GDM1 (cell line): Measurements from ENCODE around the gene CFAP251.
"Not testable (repeated sequence)": the region's sequence is repeated elsewhere in the genome, so short reads cannot be mapped to it uniquely, and the experiment has no call there.

ENCODE experiments used
- DNase-seq: peaks from one replicate; lab custom pipeline; 2025; lab: John Stamatoyannopoulos, UW

CFAP251 gene

DNA sequence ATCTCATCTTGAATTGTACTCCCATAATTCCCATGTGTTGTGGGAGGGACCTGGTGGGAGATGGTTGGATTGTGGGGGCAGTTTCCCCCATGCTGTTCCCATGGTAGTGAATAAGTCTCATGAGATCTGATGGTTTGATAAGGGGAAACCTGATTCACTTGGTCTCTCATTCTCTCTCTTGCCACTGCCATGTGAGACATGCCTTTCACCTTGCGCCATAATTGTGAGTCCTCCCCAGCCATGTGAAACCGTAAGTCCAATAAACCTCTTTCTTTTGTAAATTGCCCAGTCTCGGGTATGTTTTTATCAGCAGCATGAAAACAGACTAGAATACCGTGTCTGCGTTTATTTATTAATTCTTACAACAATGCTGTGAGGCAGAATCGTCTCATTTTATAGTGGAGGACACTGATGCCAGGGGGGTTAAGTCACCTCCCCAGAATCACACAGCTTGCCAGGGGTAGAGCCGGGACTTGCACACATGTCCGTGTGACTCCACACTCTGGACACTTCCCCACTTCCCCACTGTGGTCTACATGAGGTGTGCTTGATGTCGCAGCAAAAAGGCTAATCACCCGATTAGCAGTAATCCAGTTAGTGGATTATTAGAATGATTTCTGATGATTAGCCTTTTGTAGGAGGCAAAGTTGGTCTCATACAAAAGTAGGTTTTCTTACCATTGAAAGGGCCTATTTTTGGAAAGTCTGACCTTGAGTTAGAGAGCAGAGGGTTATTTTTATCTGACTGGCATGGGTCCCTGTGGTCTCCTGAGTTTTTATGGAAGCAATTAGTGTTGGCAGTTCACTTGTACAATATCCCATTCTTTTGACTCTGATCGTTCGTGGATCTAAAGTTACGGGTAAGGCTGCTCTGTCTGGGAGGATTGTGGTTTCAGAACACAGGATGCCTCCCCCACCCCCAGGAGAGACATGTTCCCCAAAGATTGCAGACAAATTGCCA is 55.9 kb downstream of the CFAP251 start:
- DNase-seq, result no peak

DNA sequence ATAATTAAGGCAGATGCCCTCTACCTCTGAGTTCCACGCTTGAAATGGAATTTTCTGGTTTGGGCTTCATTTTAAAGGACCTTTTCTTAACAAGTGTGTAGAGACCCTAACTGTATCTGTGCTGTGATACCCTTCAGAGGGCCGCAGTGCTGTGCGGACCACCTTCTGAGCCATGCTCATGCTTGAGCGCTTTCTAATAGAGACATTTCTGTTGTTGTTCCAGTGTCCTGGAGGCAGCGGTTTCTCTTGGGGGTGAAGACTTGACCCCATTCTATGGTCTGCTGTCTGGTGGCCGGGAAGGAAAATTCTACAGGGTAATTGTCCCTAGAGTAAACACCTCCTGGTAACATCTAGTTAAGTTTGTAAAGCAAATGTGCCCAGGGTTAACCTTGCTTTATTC is 56.6 kb downstream of the CFAP251 start:
- DNase-seq, result no peak

DNA sequence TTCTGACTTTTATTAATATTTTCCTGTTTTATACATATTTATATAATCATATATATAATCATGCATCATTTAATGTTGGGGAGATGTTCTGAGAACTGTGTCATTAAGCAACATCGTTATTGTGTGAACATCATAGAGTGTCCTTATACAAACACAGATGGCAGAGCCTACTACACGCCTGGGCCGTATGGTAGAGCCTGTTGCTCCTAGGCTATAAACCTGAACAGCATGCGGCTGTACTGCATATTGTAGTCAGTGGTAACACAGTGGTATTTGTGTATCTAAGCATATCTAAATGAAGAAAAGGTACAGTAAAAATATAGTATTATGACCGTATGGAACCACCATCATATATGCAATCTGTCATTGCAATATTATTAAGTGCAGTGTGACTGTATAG is 58.6 kb downstream of the CFAP251 start:
- DNase-seq, result no peak

DNA sequence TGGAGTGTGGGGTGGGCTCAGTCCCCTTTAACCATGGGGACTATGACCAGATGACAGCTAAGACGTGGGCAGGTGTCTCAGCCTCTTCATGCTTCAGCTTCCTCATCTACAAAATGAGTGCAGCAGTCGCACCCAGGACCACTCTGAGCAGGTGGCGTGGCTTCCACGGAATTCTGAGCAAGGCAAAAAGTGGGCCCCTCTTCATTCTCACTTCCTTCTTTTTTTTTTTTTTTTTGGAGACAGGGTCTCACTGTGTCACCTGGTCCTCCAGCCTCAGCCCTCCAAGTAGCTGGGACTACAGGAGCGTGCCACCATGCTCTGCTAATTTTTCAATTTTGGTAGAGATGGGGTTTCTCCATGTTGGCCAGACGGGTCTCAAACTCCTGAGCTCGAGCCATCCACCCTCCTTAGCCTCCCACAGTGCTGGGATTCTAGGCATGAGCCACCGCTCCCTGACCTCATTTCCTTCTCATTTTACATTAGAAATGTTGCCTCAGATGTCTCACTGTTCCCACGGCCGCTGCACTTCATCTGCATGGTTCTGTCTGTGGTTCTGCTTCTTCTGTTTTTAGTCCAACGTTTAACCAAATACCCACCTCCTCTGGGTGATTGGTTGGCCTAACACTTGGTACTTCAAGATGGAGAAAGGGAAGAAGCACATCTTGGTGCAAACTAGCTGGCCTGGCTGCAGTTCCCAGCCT is 61.9 kb downstream of the CFAP251 start:
- DNase-seq, result peak; percentile 55

DNA sequence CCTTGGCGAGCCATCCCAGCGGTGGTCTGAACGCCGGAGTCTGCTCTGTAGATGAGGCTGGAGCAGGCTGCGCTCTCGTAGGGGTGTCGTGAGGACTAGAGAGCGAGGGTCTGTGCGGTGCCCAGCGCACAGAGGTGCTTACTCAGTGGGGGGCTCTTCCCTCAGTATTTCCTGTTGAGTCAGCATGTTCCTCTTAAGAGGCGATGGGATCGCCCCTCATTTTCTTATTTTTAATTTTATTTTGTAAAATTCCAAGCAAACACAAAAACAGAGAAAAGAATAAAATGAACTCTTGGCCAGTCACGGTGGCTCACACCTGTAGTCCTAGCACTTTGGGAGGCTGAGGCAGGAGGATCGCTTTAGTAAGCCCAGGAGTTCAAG is 62.5 kb downstream of the CFAP251 start:
- no peak for DNase-seq

DNA sequence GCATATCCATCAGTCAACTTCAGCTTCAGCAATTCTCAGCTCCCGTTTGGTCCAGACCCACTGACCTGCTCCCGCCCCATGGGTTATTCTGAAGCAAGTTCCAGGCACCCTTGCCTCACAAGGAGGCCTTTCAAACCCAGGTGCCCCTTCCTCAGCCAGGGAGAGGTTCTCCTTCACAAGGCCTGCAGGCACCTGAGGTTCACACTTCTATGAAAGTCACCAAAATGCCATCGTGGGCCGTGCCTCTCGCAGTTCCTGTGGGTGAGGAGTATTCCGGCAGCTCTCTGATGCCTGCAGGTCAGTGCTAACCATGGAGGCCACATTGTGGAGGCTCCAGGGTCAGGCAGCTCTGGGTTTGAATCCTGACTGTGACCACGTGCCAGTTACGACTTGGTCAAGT is 63.1 kb downstream of the CFAP251 start:
- DNase-seq, result no peak

DNA sequence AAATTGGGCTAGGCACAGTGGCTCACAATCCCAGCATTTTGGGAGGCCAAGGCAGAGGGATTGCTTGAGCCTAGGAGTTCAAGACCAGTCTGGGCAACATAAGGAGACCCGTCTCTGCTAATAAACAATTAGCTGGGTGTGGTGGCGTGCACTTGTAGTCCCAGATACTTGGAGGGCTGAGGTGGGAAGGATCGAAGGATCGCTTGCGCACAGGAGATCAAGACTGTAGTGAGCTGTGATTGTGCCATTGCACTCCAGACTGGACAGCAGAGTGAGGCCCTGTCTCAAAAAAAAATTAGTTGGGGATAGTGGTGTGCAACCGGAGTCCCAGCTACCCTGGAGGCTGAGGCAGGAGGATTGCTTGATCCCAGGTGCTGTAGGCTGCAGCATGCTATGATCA is 64.6 kb downstream of the CFAP251 start:
- DNase-seq, result no peak

DNA sequence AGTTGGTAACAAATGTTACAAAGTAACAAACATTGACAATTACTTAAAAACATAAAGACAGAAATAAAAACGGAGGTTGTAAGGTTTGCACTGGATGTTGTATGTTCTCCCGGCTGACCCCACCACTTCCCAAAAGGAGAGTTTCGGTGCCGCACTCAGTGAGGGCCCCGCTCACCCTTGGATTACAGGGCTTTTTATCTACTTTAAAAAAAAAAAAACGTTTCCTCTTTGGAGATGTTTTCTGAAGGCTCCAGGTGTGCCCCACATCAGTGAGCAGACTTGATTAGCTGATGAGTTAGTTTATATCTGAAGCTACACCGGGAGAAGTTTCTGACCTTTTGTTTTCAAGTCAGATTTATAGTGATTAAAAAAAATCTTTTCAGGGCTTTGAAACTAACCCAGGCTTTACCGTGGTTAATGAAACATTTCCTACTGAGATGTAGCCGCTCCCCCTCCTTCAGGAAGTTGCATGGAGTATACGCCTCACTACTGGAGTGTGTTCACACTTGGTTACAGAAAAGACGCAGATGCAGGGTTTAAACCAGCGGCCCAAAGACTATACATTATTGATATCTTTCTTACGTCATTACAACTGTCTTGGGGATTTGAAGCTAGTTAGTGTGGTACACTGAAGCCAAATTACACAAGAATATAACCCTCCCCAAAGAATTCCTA is 65.3 kb downstream of the CFAP251 start:
- no peak for DNase-seq

DNA sequence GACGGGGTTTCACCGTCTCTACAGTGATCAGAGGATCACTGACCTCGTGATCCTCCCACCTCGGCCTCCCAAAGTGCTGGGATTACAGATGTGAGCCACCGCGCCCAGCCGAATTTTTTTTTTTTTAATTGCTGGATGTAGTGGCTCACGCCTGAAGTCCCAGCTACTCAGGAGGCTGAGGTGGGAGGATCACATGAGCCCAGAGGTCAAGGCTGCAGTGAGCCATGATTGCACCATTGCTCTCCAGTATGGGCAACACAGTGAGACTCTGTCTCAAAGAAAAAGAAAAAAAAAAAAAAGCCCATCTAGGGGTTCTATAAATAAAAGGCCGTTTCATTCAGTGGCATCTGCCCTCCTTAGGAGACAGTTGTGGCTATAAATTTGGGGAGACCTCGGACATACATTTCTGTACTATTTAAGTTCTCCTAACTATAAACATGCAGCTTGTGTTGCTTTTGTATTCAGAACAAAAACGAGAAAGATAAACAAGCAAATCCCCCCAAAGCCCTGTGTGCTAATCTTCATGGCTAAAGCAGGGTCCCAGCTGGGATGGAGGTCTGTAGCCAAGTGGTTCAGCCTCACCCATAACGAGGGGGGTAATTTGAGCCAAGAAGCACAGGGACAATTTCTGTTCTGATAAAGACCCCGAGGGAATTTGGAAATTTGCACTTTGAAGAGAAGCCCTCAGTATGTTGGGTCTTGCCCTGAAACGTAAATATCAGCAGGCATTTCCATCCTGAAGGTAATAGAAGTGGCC is 68.3 kb downstream of the CFAP251 start:
- no peak for DNase-seq

DNA sequence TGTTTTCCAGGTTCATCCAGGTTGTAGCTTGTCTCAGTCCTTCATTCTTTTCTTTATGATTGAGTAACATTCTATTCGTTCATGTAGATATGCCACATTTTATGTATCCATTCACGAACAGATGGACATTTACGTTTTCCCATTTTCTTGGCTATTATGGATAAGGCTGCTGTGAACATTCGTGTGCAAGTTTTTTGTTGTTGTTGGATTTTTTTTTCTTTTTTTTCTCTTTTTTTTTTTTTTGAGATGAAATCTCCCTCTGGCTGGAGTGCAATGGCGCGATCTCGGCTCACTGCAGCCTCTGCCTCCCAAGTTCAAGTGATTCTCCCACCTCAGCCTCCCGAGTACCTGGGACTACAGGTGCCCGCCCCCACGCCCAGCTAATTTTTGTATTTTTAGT is 70.1 kb downstream of the CFAP251 start:
- not testable (repeated sequence) for DNase-seq

DNA sequence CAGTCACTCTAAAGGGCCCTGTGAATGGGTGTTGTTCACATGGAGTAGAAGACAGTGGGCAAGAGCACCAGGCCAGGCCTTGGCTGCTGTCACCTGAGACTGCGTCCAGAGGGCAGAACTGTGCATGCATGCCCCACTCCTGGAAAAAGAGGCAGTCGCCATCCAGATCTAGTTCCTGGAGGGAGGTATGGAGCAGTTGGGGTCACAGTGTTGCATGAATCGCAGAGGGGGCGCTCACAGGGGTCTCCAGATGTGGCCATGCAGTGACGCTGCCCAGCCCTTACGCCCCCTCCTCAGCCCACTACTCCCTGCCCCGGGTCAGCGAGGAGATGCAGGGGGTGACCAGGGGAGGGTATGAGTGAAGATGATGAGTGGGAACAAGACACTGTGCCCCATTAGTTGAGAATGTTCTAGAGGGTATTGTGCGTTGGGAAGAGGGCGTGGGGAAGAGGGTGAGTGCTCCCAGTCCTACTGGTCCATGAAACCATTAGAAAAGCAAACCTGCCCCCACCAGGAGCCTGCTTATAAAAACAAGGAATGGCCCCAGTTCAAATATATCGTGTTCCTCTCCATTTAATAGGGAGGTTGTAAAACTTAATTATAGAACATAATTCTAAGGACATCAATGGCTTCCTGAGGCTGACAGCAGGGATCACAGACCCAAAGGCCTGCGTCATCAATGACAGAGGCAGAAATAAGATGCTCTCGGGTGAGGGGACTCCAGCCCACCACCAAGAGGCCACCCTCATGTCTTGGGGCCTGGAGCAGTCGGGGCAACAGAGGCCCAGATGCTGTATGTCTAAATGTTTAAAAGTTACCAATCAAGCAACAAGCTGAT is 71.1 kb downstream of the CFAP251 start:
- DNase-seq, result no peak

DNA sequence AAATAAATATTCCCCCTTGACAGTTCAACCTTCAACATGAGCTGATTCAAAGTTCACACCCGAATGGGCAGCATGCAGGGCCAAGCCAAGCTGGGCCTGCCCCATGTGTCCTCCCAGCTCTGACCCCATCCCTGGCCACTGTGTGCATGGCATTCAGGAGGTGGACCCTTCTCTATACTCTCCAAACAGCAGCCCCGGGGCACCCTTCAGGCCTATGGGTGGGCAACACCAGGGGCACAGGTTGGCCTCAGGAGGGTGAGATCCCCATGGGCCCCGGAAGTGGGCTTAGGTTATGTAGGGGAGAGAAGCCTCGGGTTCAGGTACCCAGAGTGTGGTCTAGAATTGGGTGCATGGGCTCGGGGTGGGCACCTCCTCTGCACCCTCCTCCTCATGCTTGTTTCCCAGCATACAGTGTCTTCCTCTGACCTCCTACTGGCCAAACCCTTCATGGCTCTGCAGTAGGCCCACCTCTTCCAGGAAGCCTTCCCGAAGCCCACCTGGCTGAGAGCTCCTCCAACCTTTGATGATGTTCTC is 71.8 kb downstream of the CFAP251 start:
- DNase-seq, result no peak

DNA sequence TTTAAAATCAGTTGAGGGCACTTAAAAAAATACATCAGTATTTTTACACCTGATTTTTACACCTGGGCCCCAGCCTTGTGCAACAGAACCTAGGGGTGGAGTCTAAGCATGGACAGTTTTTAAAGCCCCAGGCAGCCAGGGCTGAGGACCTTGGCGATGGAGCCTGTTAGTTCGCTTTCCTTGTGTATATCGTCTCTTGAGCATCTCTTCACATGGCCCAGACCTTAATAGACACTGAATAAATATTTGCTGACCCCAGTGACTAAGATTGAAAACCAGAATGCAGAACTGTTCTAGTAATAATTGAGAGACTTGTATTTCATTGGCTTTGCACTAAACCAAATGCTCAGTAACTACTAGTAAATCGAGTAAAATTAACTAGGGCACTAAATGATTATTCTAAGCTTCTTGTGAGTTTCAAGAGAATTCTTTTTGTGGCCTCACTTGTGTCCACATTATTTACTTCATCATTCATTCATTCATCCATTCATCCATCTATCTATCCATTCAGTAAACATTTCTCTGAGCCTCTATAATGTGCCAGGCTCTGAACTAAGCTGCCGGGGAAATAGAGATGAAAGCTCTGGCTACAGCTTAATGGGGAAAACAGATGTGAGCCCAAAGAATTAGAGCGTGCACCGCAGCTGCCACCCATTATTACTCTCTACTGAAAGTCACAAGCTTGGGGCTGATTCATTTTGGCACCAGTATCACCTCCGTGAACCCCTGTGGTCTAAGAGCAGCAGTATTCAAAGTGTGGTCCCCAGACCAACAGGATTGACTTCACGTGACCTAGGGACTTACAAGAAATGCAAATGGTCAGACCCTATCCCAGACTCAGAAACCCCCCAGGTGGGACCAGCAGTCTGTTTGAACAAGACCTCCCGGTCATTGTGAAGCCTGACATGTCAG is 72.6 kb downstream of the CFAP251 start:
- no peak for DNase-seq

DNA sequence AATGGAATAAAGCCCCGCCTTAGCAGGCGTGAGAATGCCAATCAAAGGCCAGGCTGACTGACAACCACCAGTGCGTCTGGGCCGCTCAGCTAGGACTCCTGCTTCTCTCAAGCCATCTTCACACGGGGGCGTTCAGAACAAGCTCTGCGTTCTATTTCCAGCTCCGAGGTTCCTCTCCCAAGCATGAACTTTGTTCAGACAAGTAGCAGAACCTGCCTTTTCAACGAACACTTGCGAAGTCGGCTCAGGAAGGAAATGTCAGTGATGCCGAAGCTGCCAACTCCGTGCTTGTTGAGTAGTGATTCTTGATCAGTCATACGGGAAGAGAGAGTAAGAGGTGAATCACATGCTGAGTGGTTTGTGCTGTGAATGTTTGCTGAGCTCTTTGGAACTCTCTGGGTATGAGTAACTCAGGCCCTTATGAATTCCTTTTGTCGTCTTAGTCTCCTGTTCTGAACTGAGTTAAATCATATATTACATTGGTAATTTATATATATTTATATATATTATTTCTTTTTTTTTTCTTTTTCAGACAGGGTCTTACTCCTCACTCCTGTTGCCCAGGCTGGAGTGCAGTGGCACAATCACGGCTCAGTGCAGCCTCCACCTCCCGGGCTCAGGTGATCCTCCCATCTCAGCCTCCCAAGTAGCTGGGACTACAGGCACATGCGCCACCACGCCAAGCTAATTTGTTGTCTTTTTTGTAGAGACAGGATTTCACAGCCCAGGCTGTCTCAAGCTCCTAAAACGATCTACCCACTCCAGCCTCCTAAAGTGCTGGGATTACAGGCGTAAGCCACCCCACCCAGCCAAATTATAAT is 73.9 kb downstream of the CFAP251 start:
- DNase-seq, result peak; percentile 86

DNA sequence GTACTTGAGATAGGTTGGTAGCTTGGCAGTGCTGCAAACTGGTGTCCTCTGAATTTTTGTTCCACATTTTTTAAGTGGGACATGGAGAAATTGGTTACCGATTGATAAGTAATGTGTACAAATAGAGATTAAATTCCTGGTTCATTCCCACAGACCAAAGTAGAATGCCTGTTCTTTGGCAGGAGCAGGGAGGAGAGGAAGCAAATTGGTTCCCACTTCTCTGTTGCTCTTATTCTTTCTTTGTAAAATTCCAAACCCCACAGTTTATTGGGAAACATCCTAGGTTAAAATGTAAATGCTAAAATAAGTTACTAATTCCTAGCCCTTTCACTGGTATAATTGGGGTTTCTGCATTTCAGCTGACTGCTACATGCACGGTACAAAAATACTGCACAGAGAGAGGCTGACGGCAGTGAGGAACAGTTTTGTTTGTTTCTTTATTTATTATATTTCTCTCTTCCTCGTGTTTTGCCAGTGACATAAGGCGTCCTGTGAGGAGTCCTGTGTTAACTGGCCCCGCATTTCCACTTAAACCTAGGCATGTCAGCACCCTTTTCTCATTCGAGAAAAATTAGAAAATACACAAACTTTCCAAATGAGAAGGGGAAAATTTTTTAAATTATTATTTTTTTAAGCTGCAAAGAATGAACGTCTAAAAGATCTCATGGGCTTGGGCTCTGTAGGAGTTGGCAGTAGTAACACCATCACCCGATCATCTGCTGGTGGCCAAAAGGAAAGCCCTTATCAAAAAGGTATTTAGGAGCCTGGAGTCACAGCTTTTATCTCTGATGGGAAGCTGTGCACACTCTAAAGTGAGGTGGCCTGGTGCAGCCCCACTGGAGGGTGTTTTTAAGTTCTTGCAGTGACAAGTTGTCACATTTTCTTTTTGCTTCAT is 77.9 kb downstream of the CFAP251 start:
- no peak for DNase-seq

DNA sequence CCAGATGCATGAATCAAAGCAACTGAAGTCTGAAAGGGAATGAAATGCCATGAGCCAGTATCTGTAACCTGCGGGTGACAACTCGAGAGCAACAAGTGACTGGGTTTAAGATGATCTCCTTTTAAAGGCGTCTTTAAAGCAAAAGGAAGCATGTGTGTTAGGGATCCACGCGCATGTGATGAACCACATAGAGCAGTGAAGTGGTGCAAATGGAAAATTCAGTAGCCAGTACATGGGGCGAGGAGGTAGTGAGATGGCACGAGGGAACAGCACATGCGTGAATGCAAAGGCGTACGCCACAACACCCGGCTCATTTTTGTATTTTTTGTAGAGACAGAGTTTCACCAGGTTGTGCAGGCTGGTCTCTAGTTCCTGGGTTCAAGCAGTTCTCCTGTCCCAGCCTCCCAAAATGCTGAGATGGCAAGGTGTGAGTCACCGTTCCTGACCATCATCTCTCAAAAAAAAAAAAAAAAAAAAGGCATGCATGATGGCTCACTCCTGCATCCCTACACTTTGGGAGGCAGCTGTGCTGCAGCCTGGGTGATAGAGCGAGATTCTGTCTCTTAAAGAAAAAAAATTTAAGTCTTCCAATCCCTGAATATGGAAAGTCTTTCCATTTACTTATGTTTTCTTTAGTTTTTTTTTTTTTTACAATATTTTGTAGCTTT is 78.7 kb downstream of the CFAP251 start:
- no peak for DNase-seq
